Right forelimb (tissue), 1 donor: ENCODE data around the gene ASXL2.

Experiments used
- DNase-seq: peaks from one replicate; pipeline ENCODE4 v3.0.0-alpha.2; 2018

Gene ASXL2

GRCh38 chr2:25797620-25798488 is 80.4 kb downstream of the ASXL2 start:
- no peak for DNase-seq

GRCh38 chr2:25794544-25795276 is 83.6 kb downstream of the ASXL2 start:
- DNase-seq = no peak

- no peak for DNase-seq
These were observed 88.1 kb downstream of the ASXL2 start for GRCh38 chr2:25790074-25790790.

DNA sequence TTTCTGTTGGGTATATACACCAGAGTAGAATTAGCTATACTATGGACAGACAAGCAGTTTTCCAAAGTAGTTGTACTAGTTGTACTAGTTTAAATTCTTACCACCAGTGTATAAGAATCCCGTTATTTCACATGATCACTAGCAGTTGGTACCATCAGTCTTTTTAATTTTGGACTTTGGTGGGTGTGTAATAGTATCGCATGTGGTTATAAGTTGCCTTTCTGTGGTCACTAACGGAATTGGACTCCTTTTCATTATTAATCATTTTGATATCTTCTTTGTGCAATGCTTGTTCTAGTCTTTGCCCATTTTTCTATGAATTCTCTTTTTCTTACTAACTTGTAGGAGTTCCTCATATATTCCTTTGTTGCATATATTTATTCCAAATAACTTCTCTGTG is 89.8 kb downstream of the ASXL2 start:
- DNase-seq = no peak

DNA sequence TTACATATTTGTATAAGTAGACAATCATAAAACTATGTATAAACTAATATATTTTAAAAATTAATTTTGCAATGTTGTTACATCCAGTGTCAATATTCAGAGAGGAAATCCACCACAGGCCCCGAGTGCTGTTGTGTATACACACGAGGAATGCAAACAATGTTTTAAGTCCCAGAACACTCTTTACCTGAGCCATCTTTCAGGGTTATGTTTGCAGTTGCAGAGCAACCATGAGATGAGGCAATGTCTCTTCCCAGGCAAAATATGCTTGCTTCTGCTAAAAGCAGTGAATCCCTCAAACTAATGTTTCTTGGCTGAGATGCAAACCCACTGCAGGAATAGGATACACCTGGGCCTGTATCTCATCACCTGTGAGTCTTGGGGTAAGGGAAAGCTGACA is 91.3 kb downstream of the ASXL2 start:
- DNase-seq = no peak

GRCh38 chr2:25784404-25784803 is 93.9 kb downstream of the ASXL2 start:
- no peak for DNase-seq

DNA sequence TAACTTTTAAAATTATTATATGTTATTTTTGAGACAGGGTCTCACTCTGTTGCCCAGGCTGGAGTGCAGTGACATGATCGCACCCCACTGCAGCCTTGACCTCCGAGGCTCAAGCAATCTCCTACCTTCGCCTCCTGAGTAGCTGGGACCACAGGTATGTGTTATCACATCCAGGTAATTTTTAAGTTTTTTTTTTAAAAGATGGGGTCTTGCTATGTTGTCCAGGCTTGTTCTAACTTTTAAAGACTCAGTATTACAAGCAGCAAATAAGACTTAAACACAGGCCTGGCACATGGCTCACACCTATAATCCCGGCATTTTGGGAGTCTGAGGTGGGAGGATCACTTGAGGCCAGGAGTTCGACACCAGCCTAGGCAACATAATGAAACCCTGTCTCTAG is 101.2 kb downstream of the ASXL2 start:
- no peak for DNase-seq

GRCh38 chr2:25772078-25772477 is 106.2 kb downstream of the ASXL2 start:
- no peak for DNase-seq

DNA sequence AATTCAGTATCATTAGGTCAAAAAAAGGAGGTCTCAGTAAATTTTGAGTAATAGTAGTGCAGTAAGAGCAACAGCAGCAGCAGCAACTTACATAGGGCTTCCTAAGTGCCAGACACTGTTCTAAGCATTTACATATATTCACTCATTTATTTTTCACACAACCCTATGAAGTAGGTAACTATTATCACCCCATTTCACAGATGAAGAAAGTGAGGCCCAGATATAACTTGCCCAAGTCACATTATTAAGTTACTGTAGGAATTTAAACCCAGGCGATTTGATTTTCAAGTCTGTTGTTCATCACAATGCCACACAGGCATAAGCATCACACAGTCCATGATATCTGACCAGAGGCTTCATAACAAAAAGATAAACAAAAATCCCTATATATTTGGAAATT is 114.7 kb downstream of the ASXL2 start:
- DNase-seq = no peak

GRCh38 chr2:25760297-25760696 is 118.0 kb downstream of the ASXL2 start:
- no peak for DNase-seq

GRCh38 chr2:25758348-25758747 is 119.9 kb downstream of the ASXL2 start:
- DNase-seq = no peak

- no peak for DNase-seq
These were observed 120.4 kb downstream of the ASXL2 start for GRCh38 chr2:25757906-25758305.

DNA sequence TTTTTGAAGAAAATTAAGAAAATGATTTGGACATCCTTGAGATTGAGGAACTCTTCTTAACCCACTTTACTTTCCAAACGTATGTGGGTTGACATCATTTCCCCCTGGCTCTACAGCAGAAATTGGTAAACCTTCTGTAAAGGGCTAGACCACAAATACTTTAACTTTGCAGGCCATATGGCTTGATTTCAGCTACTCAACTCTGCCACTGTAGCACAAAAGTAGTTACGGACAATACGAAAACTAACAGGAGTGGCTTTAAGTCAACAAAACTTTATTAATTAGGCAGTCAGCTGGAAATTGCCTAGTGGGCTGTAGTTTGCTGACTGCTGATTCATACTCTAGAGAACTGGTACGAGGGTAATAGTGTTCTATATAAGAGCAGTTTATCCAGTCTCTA is 121.8 kb downstream of the ASXL2 start:
- no peak for DNase-seq

DNA sequence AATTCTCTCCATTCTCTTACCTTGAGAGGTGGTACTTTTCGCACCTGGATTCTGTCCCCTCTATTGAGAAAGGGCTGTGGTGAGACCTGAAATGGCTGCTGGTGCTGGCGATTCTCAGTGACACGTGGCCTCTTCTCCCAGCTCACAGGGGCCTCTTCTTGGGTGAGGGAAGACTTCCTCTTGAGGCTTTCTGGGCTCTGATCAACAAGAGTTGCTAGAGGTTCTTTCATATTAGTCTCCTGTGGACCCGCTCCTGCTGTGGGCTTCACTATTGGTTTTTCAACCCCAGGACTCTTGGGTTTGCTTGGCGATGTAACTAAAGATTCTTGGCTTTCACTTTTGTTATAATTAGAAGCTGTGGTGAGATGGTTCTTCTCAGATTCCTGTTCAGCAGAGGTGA is 128.6 kb downstream of the ASXL2 start:
- DNase-seq = no peak

- no peak for DNase-seq
These were observed 134.2 kb downstream of the ASXL2 start for GRCh38 chr2:25744055-25744454.

DNA sequence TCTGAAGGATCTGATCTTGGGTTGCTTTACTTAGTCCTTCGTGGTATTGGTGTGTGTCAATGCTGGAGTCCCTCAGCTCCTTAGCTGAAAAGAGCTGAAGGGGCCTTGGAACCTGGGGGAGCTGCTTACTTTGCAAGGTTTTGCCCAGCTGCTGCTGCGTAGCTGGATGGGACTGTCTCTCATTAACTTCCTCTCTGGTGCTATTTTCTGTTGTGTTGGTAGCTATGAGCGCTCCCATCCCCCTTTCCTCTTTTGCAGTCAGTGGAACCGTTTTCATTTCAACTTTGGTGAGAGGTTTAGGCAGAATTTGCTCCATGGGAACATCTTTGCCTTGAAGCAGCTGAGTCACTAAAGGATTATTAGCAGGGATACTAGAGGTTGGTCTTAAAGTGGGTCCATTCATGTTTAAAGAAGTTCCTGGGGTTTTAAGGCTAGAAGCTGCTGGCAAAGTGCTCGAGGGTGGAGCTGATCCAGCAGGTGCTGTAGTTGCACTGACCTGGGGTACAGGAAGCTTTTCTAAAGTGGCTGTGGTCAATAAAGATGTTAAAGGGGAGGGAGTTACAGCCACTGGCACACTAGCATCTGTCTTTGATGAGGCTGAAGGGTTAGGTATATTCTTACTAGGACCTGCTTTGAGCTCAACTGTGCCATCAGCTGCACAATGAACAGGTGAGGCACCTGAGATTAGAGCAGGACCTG is 135.0 kb downstream of the ASXL2 start:
- DNase-seq = no peak

- DNase-seq = no peak
These were observed 135.8 kb downstream of the ASXL2 start for GRCh38 chr2:25742501-25742900.

GRCh38 chr2:25740810-25741381 is 137.4 kb downstream of the ASXL2 start:
- DNase-seq = no peak

- no peak for DNase-seq
These were observed 139.6 kb downstream of the ASXL2 start for GRCh38 chr2:25738383-25739343.

GRCh38 chr2:25736899-25737515 is 141.3 kb downstream of the ASXL2 start:
- no peak for DNase-seq

- DNase-seq = no peak
These were observed 142.5 kb downstream of the ASXL2 start for GRCh38 chr2:25735835-25736234.
